Activated CD4-positive, alpha-beta T cell treated with anti-CD3 and anti-CD28 coated beads, Interleukin-2, amount 50 U/mL, for 24 hours (primary cell): ENCODE measurements around the gene WDR17.
A peak's percentile ranks its signal among the peaks of the same experiment; 100 is the strongest.

Experiments
- DNase-seq, 2 donors: peaks; one replicate each; pipeline ENCODE4 v3.0.0-alpha.2; 2020; ENCODE audit warnings: low read depth in 1 of 2, low spot score in 1 of 2

The WDR17 gene

GRCh38 chr4:176065435-176066291 is at the start of gene WDR17:
Gene WDR17 (plus strand): TSS chr4:176065841. CDS start chr4:176111581, 45,740 bp downstream.
- peak; percentile 34 to 77 for DNase-seq

GRCh38 chr4:176016601-176017000 is 49.0 kb upstream of the WDR17 start:
- DNase-seq: no peak

- no peak for DNase-seq
Measured at GRCh38 chr4:176020481-176021085, 45.1 kb upstream of the WDR17 start.

GRCh38 chr4:176030391-176030790 is 35.2 kb upstream of the WDR17 start:
- no peak for DNase-seq

GRCh38 chr4:176031922-176032321 is 33.7 kb upstream of the WDR17 start:
- no peak for DNase-seq

- DNase-seq: no peak
Measured at GRCh38 chr4:176032454-176032853, 33.2 kb upstream of the WDR17 start.

GRCh38 chr4:176034499-176034898 is 31.1 kb upstream of the WDR17 start:
- DNase-seq: peak in 1 of 2 donors; percentile 13

GRCh38 chr4:176034936-176035335 is 30.7 kb upstream of the WDR17 start:
- no peak for DNase-seq

- DNase-seq: no peak
Measured at GRCh38 chr4:176036585-176037205, 28.9 kb upstream of the WDR17 start.

GRCh38 chr4:176038789-176039188 is 26.9 kb upstream of the WDR17 start:
- no peak for DNase-seq

- no peak for DNase-seq
Measured at GRCh38 chr4:176042195-176042594, 23.4 kb upstream of the WDR17 start.

- DNase-seq: no peak
Measured at GRCh38 chr4:176043838-176044588, 21.6 kb upstream of the WDR17 start.

GRCh38 chr4:176044589-176044951 is 21.1 kb upstream of the WDR17 start:
- DNase-seq: no peak

- no peak for DNase-seq
Measured at GRCh38 chr4:176048631-176049030, 17.0 kb upstream of the WDR17 start.

GRCh38 chr4:176052744-176053143 is 12.9 kb upstream of the WDR17 start:
- no peak for DNase-seq

- no peak for DNase-seq
Measured at GRCh38 chr4:176053785-176054184, 11.9 kb upstream of the WDR17 start.

- DNase-seq: no peak
Measured at GRCh38 chr4:176054942-176055341, 10.7 kb upstream of the WDR17 start.

GRCh38 chr4:176063718-176064117 is 1.9 kb upstream of the WDR17 start:
- no peak for DNase-seq

- no peak for DNase-seq
Measured at GRCh38 chr4:176064539-176064938, 1.1 kb upstream of the WDR17 start.

GRCh38 chr4:176066757-176067156 is 1.1 kb downstream of the WDR17 start:
- no peak for DNase-seq

- no peak for DNase-seq
Measured at GRCh38 chr4:176077561-176077960, 11.9 kb downstream of the WDR17 start.
